Measurements from ENCODE around the gene LCTL.
A peak's percentile ranks its signal among the peaks of the same experiment; 100 is the strongest.

Gene LCTL

GRCh38 chr15:66565741-66566144 is at the start of gene LCTL:
LCTL (minus strand) TSS chr15:66565998; CDS start chr15:66565365, 633 bp downstream.
- no peak for DNase-seq

- DNase-seq, result no peak
Measured at GRCh38 chr15:66614951-66615760, 49.4 kb upstream of the LCTL start.

GRCh38 chr15:66614456-66614855 is 48.7 kb upstream of the LCTL start:
- no peak for DNase-seq

GRCh38 chr15:66613743-66614142 is 47.9 kb upstream of the LCTL start:
- no peak for DNase-seq

GRCh38 chr15:66611257-66612053 is 45.7 kb upstream of the LCTL start:
- no peak for DNase-seq

GRCh38 chr15:66609876-66610275 is 44.1 kb upstream of the LCTL start:
- DNase-seq, result no peak

GRCh38 chr15:66608881-66609280 is 43.1 kb upstream of the LCTL start:
- no peak for DNase-seq

GRCh38 chr15:66608159-66608558 is 42.4 kb upstream of the LCTL start:
- DNase-seq, result no peak

- peak; percentile 5 for DNase-seq
Measured at GRCh38 chr15:66603301-66604179, 37.7 kb upstream of the LCTL start.

GRCh38 chr15:66601521-66601920 is 35.7 kb upstream of the LCTL start:
- DNase-seq, result no peak

GRCh38 chr15:66600240-66600627 is 34.4 kb upstream of the LCTL start:
- DNase-seq, result no peak

GRCh38 chr15:66599536-66600239 is 33.9 kb upstream of the LCTL start:
- no peak for DNase-seq

GRCh38 chr15:66598095-66598815 is 32.5 kb upstream of the LCTL start:
- DNase-seq, result no peak

GRCh38 chr15:66595931-66596545 is 30.2 kb upstream of the LCTL start:
- no peak for DNase-seq

- no peak for DNase-seq
Measured at GRCh38 chr15:66595332-66595731, 29.5 kb upstream of the LCTL start.

GRCh38 chr15:66594836-66595235 is 29.0 kb upstream of the LCTL start:
- DNase-seq, result no peak

- no peak for DNase-seq
Measured at GRCh38 chr15:66594344-66594743, 28.5 kb upstream of the LCTL start.

- no peak for DNase-seq
Measured at GRCh38 chr15:66593219-66593780, 27.5 kb upstream of the LCTL start.

- DNase-seq, result no peak
Measured at GRCh38 chr15:66592505-66593218, 26.9 kb upstream of the LCTL start.

- no peak for DNase-seq
Measured at GRCh38 chr15:66591322-66591862, 25.6 kb upstream of the LCTL start.

Data from NCI-H1092 treated with DMSO at 0.1 percent for 48 hours (cell line).